ENCODE data around the gene ELMOD2.

ELMOD2 gene

GRCh38 chr4:140557831-140558435 is 34.0 kb downstream of the ELMOD2 start:
- Mint-ChIP-seq H3K36me3 (ENCODE audit: low read depth) (peaks cover 8% of the 10 kb centered on the region), H3K4me1 (ENCODE audit: low read depth) (no peaks in the 10 kb centered on the region), H3K9me3 (no peaks in the 10 kb centered on the region), H3K4me3 (no peak overlapping the region), H3K27me3 (peaks cover 12% of the 10 kb centered on the region), H3K27ac (no peak overlapping the region)
- intact Hi-C loops (cut with micrococcal nuclease): no loop called here

- no peaks in the 10 kb centered on the region for H3K4me1 Mint-ChIP-seq (ENCODE audit: low read depth)
- H3K4me3 Mint-ChIP-seq: no peak overlapping the region
- H3K9me3 Mint-ChIP-seq: no peaks in the 10 kb centered on the region
- intact Hi-C loops (cut with micrococcal nuclease): no loop called here
- peaks cover 12% of the 10 kb centered on the region for H3K27me3 Mint-ChIP-seq
- no peaks in the 10 kb centered on the region for H3K36me3 Mint-ChIP-seq (ENCODE audit: low read depth)
- no peak overlapping the region for H3K27ac Mint-ChIP-seq
Measured at GRCh38 chr4:140559696-140560095, 35.7 kb downstream of the ELMOD2 start.

- H3K4me3 Mint-ChIP-seq: peak within 1 kb of the TSS; percentile 76
- intact Hi-C loops (cut with micrococcal nuclease): no loop called here
- H3K36me3 Mint-ChIP-seq (ENCODE audit: low read depth): no peaks in the 10 kb centered on the region
- H3K27ac Mint-ChIP-seq: no peak within 1 kb of the TSS
- H3K27me3 Mint-ChIP-seq: peaks cover 63% of the 10 kb centered on the region
- H3K9me3 Mint-ChIP-seq: peaks cover 17% of the 10 kb centered on the region
- peaks cover 27% of the 10 kb centered on the region for H3K4me1 Mint-ChIP-seq (ENCODE audit: low read depth)
Measured at GRCh38 chr4:140568507-140569306, 44.7 kb downstream of the ELMOD2 start, which contains the start of gene UCP1. Gene UCP1, minus strand, starts transcription at chr4:140568961. Its CDS starts 232 bp downstream, at chr4:140568729.

GRCh38 chr4:140569307-140569638 is 45.3 kb downstream of the ELMOD2 start:
- H3K4me3 Mint-ChIP-seq: peak overlapping the region; percentile 76
- H3K27me3 Mint-ChIP-seq: peaks cover 63% of the 10 kb centered on the region
- H3K27ac Mint-ChIP-seq: no peak overlapping the region
- peaks cover 17% of the 10 kb centered on the region for H3K9me3 Mint-ChIP-seq
- no peaks in the 10 kb centered on the region for H3K36me3 Mint-ChIP-seq (ENCODE audit: low read depth)
- intact Hi-C loops (cut with micrococcal nuclease): no loop called here
- H3K4me1 Mint-ChIP-seq (ENCODE audit: low read depth): peaks cover 27% of the 10 kb centered on the region

- Mint-ChIP-seq H3K27me3 (peaks cover 68% of the 10 kb centered on the region), H3K9me3 (peaks cover 17% of the 10 kb centered on the region), H3K36me3 (ENCODE audit: low read depth) (no peaks in the 10 kb centered on the region), H3K4me3 (no peak overlapping the region), H3K27ac (no peak overlapping the region), H3K4me1 (ENCODE audit: low read depth) (peaks cover 27% of the 10 kb centered on the region)
- intact Hi-C loops (cut with micrococcal nuclease): no loop called here
Measured at GRCh38 chr4:140571620-140572019, 47.7 kb downstream of the ELMOD2 start.

- H3K36me3 Mint-ChIP-seq (ENCODE audit: low read depth): no peaks in the 10 kb centered on the region
- no peak overlapping the region for H3K4me3 Mint-ChIP-seq
- H3K27me3 Mint-ChIP-seq: peaks cover 63% of the 10 kb centered on the region
- no peaks in the 10 kb centered on the region for H3K4me1 Mint-ChIP-seq (ENCODE audit: low read depth)
- H3K27ac Mint-ChIP-seq: no peak overlapping the region
- intact Hi-C loops (cut with micrococcal nuclease): no loop called here
- H3K9me3 Mint-ChIP-seq: peaks cover 17% of the 10 kb centered on the region
Measured at GRCh38 chr4:140575489-140575888, 51.5 kb downstream of the ELMOD2 start.

GRCh38 chr4:140579278-140579677 is 55.3 kb downstream of the ELMOD2 start:
- Mint-ChIP-seq H3K4me3 (no peak overlapping the region), H3K9me3 (no peaks in the 10 kb centered on the region), H3K27ac (no peak overlapping the region), H3K36me3 (ENCODE audit: low read depth) (no peaks in the 10 kb centered on the region), H3K27me3 (peaks cover 45% of the 10 kb centered on the region), H3K4me1 (ENCODE audit: low read depth) (no peaks in the 10 kb centered on the region)
- intact Hi-C loops (cut with micrococcal nuclease): no loop called here

- Mint-ChIP-seq H3K4me3 (no peak overlapping the region), H3K27me3 (peaks cover 45% of the 10 kb centered on the region), H3K27ac (no peak overlapping the region), H3K4me1 (ENCODE audit: low read depth) (no peaks in the 10 kb centered on the region), H3K36me3 (ENCODE audit: low read depth) (no peaks in the 10 kb centered on the region), H3K9me3 (no peaks in the 10 kb centered on the region)
- intact Hi-C loops (cut with micrococcal nuclease): no loop called here
Measured at GRCh38 chr4:140581078-140581477, 57.1 kb downstream of the ELMOD2 start.

GRCh38 chr4:140584439-140584838 is 60.5 kb downstream of the ELMOD2 start:
- H3K4me1 Mint-ChIP-seq (ENCODE audit: low read depth): no peaks in the 10 kb centered on the region

GRCh38 chr4:140595065-140595464 is 71.1 kb downstream of the ELMOD2 start:
- peaks cover 4% of the 10 kb centered on the region for H3K4me1 Mint-ChIP-seq (ENCODE audit: low read depth)
- H3K27ac Mint-ChIP-seq: no peak overlapping the region
- H3K27me3 Mint-ChIP-seq: peaks cover 12% of the 10 kb centered on the region
- intact Hi-C loops (cut with micrococcal nuclease): no loop called here
- H3K9me3 Mint-ChIP-seq: no peaks in the 10 kb centered on the region
- no peak overlapping the region for H3K4me3 Mint-ChIP-seq
- H3K36me3 Mint-ChIP-seq (ENCODE audit: low read depth): no peaks in the 10 kb centered on the region

More at GRCh38 chr4:140584439-140584838, 60.5 kb downstream of the ELMOD2 start:
- Mint-ChIP-seq H3K27ac (no peak overlapping the region), H3K4me3 (no peak overlapping the region), H3K27me3 (peaks cover 20% of the 10 kb centered on the region), H3K9me3 (no peaks in the 10 kb centered on the region), H3K36me3 (ENCODE audit: low read depth) (no peaks in the 10 kb centered on the region)
- intact Hi-C loops (cut with micrococcal nuclease): no loop called here

GRCh38 chr4:140600408-140600807 is 76.4 kb downstream of the ELMOD2 start:
- H3K36me3 Mint-ChIP-seq (ENCODE audit: low read depth): no peaks in the 10 kb centered on the region
- no peaks in the 10 kb centered on the region for H3K27me3 Mint-ChIP-seq
- no peaks in the 10 kb centered on the region for H3K4me1 Mint-ChIP-seq (ENCODE audit: low read depth)
- intact Hi-C loops (cut with micrococcal nuclease): no loop called here
- H3K4me3 Mint-ChIP-seq: no peak overlapping the region
- no peak overlapping the region for H3K27ac Mint-ChIP-seq
- H3K9me3 Mint-ChIP-seq: no peaks in the 10 kb centered on the region

GRCh38 chr4:140602714-140603113 is 78.7 kb downstream of the ELMOD2 start:
- peaks cover 2% of the 10 kb centered on the region for H3K27me3 Mint-ChIP-seq
- no peaks in the 10 kb centered on the region for H3K9me3 Mint-ChIP-seq
- H3K4me3 Mint-ChIP-seq: no peak overlapping the region
- H3K27ac Mint-ChIP-seq: no peak overlapping the region
- no peaks in the 10 kb centered on the region for H3K4me1 Mint-ChIP-seq (ENCODE audit: low read depth)
- intact Hi-C loops (cut with micrococcal nuclease): no loop called here
- H3K36me3 Mint-ChIP-seq (ENCODE audit: low read depth): no peaks in the 10 kb centered on the region

- intact Hi-C loops (cut with micrococcal nuclease): no loop called here
- H3K27ac Mint-ChIP-seq: no peak overlapping the region
- H3K9me3 Mint-ChIP-seq: no peaks in the 10 kb centered on the region
- H3K4me1 Mint-ChIP-seq (ENCODE audit: low read depth): no peaks in the 10 kb centered on the region
- H3K4me3 Mint-ChIP-seq: no peak overlapping the region
- H3K36me3 Mint-ChIP-seq (ENCODE audit: low read depth): no peaks in the 10 kb centered on the region
- H3K27me3 Mint-ChIP-seq: peaks cover 2% of the 10 kb centered on the region
Measured at GRCh38 chr4:140603286-140603685, 79.3 kb downstream of the ELMOD2 start.
